ENCODE data around the gene GIMAP8.

Gene GIMAP8

GRCh38 chr7:150409300-150410030, 41.0 kb upstream of the GIMAP8 start:
- Histone ChIP-seq H3K27ac (no peak overlapping the region), H3K36me3 (ENCODE audit: insufficient read depth, low read length) (no peaks in the 10 kb centered on the region), H3K9me3 (ENCODE audit: low read depth, low read length) (no peaks in the 10 kb centered on the region), H3K9ac (ENCODE audit: insufficient read length) (no peak overlapping the region), H3K4me3 (no peak overlapping the region)
- TF ChIP-seq EZH2 (IDR thresholded peaks at IDR 0.05) (no peak), FOXP2 (optimal IDR thresholded peaks at IDR 0.05; ENCODE audit: control extremely low read depth, extremely low read length, insufficient read depth) (no peak), POLR2AphosphoS5 (IDR thresholded peaks at IDR 0.05; ENCODE audit: borderline replicate concordance, low read depth, low read length) (no peak)
- DNase-seq (ENCODE audit: low read depth, low spot score): no peak

GRCh38 chr7:150410131-150410530, 40.3 kb upstream of the GIMAP8 start:
- Histone ChIP-seq H3K9me3 (ENCODE audit: low read depth, low read length) (no peaks in the 10 kb centered on the region), H3K36me3 (ENCODE audit: insufficient read depth, low read length) (no peaks in the 10 kb centered on the region), H3K9ac (ENCODE audit: insufficient read length) (no peak overlapping the region), H3K4me3 (no peak overlapping the region), H3K27ac (no peak overlapping the region)
- no peak for DNase-seq (ENCODE audit: low read depth, low spot score)
- TF ChIP-seq EZH2 (IDR thresholded peaks at IDR 0.05) (no peak), FOXP2 (optimal IDR thresholded peaks at IDR 0.05; ENCODE audit: control extremely low read depth, extremely low read length, insufficient read depth) (no peak), POLR2AphosphoS5 (IDR thresholded peaks at IDR 0.05; ENCODE audit: borderline replicate concordance, low read depth, low read length) (no peak)

GRCh38 chr7:150410680-150411346, 39.6 kb upstream of the GIMAP8 start:
- Histone ChIP-seq H3K9ac (ENCODE audit: insufficient read length) (no peak overlapping the region), H3K27ac (no peak overlapping the region), H3K9me3 (ENCODE audit: low read depth, low read length) (no peaks in the 10 kb centered on the region), H3K4me3 (no peak overlapping the region), H3K36me3 (ENCODE audit: insufficient read depth, low read length) (no peaks in the 10 kb centered on the region)
- DNase-seq (ENCODE audit: low read depth, low spot score): no peak
- no peak for TF ChIP-seq EZH2 (IDR thresholded peaks at IDR 0.05)
- TF ChIP-seq POLR2AphosphoS5 (IDR thresholded peaks at IDR 0.05; ENCODE audit: borderline replicate concordance, low read depth, low read length): no peak
- TF ChIP-seq FOXP2 (optimal IDR thresholded peaks at IDR 0.05; ENCODE audit: control extremely low read depth, extremely low read length, insufficient read depth): no peak

GRCh38 chr7:150411606-150412005, 38.8 kb upstream of the GIMAP8 start:
- Histone ChIP-seq H3K36me3 (ENCODE audit: insufficient read depth, low read length) (no peaks in the 10 kb centered on the region), H3K9ac (ENCODE audit: insufficient read length) (no peak overlapping the region), H3K4me3 (no peak overlapping the region), H3K9me3 (ENCODE audit: low read depth, low read length) (no peaks in the 10 kb centered on the region), H3K27ac (no peak overlapping the region)
- TF ChIP-seq FOXP2 (optimal IDR thresholded peaks at IDR 0.05; ENCODE audit: control extremely low read depth, extremely low read length, insufficient read depth) (no peak), POLR2AphosphoS5 (IDR thresholded peaks at IDR 0.05; ENCODE audit: borderline replicate concordance, low read depth, low read length) (no peak), EZH2 (IDR thresholded peaks at IDR 0.05) (no peak)
- no peak for DNase-seq (ENCODE audit: low read depth, low spot score)

GRCh38 chr7:150412016-150412415, 38.4 kb upstream of the GIMAP8 start:
- no peak for DNase-seq (ENCODE audit: low read depth, low spot score)
- H3K4me3 ChIP-seq: no peak overlapping the region
- TF ChIP-seq EZH2 (IDR thresholded peaks at IDR 0.05): no peak
- no peak for TF ChIP-seq POLR2AphosphoS5 (IDR thresholded peaks at IDR 0.05; ENCODE audit: borderline replicate concordance, low read depth, low read length)
- no peak for TF ChIP-seq FOXP2 (optimal IDR thresholded peaks at IDR 0.05; ENCODE audit: control extremely low read depth, extremely low read length, insufficient read depth)

GRCh38 chr7:150412518-150413488, 37.6 kb upstream of the GIMAP8 start:
- Histone ChIP-seq H3K4me3 (no peak overlapping the region), H3K9ac (ENCODE audit: insufficient read length) (no peak overlapping the region), H3K36me3 (ENCODE audit: insufficient read depth, low read length) (no peaks in the 10 kb centered on the region), H3K27ac (no peak overlapping the region), H3K9me3 (ENCODE audit: low read depth, low read length) (no peaks in the 10 kb centered on the region)
- DNase-seq (ENCODE audit: low read depth, low spot score): no peak
- TF ChIP-seq POLR2AphosphoS5 (IDR thresholded peaks at IDR 0.05; ENCODE audit: borderline replicate concordance, low read depth, low read length) (no peak), FOXP2 (optimal IDR thresholded peaks at IDR 0.05; ENCODE audit: control extremely low read depth, extremely low read length, insufficient read depth) (no peak), EZH2 (IDR thresholded peaks at IDR 0.05) (no peak)

More at GRCh38 chr7:150412016-150412415, 38.4 kb upstream of the GIMAP8 start:
- H3K9me3 ChIP-seq (ENCODE audit: low read depth, low read length): no peaks in the 10 kb centered on the region
- H3K36me3 ChIP-seq (ENCODE audit: insufficient read depth, low read length): no peaks in the 10 kb centered on the region
- H3K9ac ChIP-seq (ENCODE audit: insufficient read length): no peak overlapping the region
- H3K27ac ChIP-seq: no peak overlapping the region

- H3K27ac ChIP-seq: no peak overlapping the region
- TF ChIP-seq FOXP2 (optimal IDR thresholded peaks at IDR 0.05; ENCODE audit: control extremely low read depth, extremely low read length, insufficient read depth) (no peak), EZH2 (IDR thresholded peaks at IDR 0.05) (no peak), POLR2AphosphoS5 (IDR thresholded peaks at IDR 0.05; ENCODE audit: borderline replicate concordance, low read depth, low read length) (no peak)
- no peaks in the 10 kb centered on the region for H3K36me3 ChIP-seq (ENCODE audit: insufficient read depth, low read length)
- DNase-seq (ENCODE audit: low read depth, low spot score): no peak
- no peaks in the 10 kb centered on the region for H3K9me3 ChIP-seq (ENCODE audit: low read depth, low read length)
- no peak overlapping the region for H3K9ac ChIP-seq (ENCODE audit: insufficient read length)
- no peak overlapping the region for H3K4me3 ChIP-seq
These were observed 36.8 kb upstream of the GIMAP8 start for GRCh38 chr7:150413640-150414081.
